Suprapubic skin (tissue), 3 donors: Measurements from ENCODE around the gene ZAP70.

Experiments
- EP300 ChIP-seq: sonication (generic); formaldehyde crosslinking; IDR thresholded peaks from one replicate; pipeline ENCODE4 v1.6.1; 2017; ENCODE audit warnings: antibody characterized with exemption
- POLR2A ChIP-seq, 2 donors: fragments of 450-650 bp; IDR thresholded peaks; one replicate each; pipeline ENCODE4 v1.6.1; 2017; ENCODE audit warnings: antibody characterized with exemption in 2 of 2, mild to moderate bottlenecking in 2 of 2, moderate library complexity in 2 of 2
- TF ChIP-seq, protein P1 (sequence below), 2 donors: fragments of 200-600 bp in 1 of 2; fragments of 450-650 bp in 1 of 2; sonication (generic) in 1 of 2; IDR thresholded peaks; one replicate each; pipeline ENCODE4 v1.5.1; 2016 to 2019; ENCODE audit warnings: antibody characterized with exemption in 2 of 2, mild to moderate bottlenecking in 1 of 2, moderate library complexity in 1 of 2

DNA sequence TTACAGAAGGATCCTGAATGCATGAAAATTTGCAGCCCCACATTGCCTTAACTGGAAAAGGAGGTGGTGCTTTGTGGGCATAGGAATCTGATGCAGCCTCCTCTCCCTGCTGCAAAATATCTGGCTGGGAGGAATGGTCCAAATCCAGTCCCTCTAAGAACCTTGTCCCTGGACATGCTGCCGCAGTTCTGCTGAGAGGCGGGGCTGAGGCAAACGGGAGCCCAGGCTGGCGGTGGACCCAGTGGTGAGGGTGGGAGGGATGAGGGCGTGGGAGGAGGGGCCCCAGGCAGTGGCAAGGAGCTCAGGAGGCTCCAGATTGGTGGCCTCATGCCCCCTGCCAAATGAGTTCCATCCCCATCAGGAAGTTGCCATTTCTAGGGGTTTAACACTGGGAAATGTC is 36.2 kb downstream of the ZAP70 start:
- TF ChIP-seq, protein P1, sequence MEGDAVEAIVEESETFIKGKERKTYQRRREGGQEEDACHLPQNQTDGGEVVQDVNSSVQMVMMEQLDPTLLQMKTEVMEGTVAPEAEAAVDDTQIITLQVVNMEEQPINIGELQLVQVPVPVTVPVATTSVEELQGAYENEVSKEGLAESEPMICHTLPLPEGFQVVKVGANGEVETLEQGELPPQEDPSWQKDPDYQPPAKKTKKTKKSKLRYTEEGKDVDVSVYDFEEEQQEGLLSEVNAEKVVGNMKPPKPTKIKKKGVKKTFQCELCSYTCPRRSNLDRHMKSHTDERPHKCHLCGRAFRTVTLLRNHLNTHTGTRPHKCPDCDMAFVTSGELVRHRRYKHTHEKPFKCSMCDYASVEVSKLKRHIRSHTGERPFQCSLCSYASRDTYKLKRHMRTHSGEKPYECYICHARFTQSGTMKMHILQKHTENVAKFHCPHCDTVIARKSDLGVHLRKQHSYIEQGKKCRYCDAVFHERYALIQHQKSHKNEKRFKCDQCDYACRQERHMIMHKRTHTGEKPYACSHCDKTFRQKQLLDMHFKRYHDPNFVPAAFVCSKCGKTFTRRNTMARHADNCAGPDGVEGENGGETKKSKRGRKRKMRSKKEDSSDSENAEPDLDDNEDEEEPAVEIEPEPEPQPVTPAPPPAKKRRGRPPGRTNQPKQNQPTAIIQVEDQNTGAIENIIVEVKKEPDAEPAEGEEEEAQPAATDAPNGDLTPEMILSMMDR (IDR thresholded peaks at IDR 0.05), result no peak
- TF ChIP-seq POLR2A (IDR thresholded peaks at IDR 0.05), result no peak
- TF ChIP-seq EP300, result no peak
